GM23248 (cell line): ENCODE data around the gene CTAG1A. TPM values are rescaled to one million over a fixed set of nuclear protein-coding genes. Genes with fewer than 3 reads are reported as not detected.

Experiments
- DNase-seq: peaks from one replicate; pipeline ENCODE4 v3.0.0-alpha.2; 2015
- H2AFZ ChIP-seq: fragments of 200-600 bp; sonication (generic); 2 replicates; pipeline ENCODE4 v1.6.1; 2016; ENCODE audit warnings: antibody characterized with exemption
- H3F3A ChIP-seq: fragments of 200-600 bp; sonication (generic); 2 replicates; pipeline ENCODE4 v1.6.1; 2016; ENCODE audit warnings: mild to moderate bottlenecking, antibody characterized with exemption, mixed run types; ENCODE audit not compliant: insufficient read depth
- H3K27ac ChIP-seq: fragments of 200-600 bp; sonication (generic); 2 replicates; pipeline ENCODE4 v1.5.1; 2016; ENCODE audit warnings: mild to moderate bottlenecking
- H3K27me3 ChIP-seq: fragments of 200-600 bp; sonication (generic); replicated peaks from 2 replicates; pipeline ENCODE4 v1.6.1; 2016; ENCODE audit warnings: mild to moderate bottlenecking; ENCODE audit not compliant: insufficient read depth
- H3K36me3 ChIP-seq: fragments of 200-600 bp; sonication (generic); 2 replicates; pipeline ENCODE4 v1.6.1; 2016; ENCODE audit warnings: low read depth, mild to moderate bottlenecking
- H3K4me1 ChIP-seq: fragments of 200-600 bp; sonication (generic); 2 replicates; pipeline ENCODE4 v1.6.1; 2016; ENCODE audit warnings: mild to moderate bottlenecking; ENCODE audit not compliant: insufficient read depth
- H3K4me2 ChIP-seq: fragments of 200-600 bp; sonication (generic); one replicate; pipeline ENCODE4 v1.6.1; 2016; ENCODE audit warnings: mild to moderate bottlenecking; ENCODE audit not compliant: unreplicated experiment
- H3K4me3 ChIP-seq: fragments of 200-600 bp; sonication (generic); 2 replicates; pipeline ENCODE4 v1.5.1; 2016; ENCODE audit warnings: mild to moderate bottlenecking
- H3K79me2 ChIP-seq: fragments of 200-600 bp; sonication (generic); 2 replicates; pipeline ENCODE4 v1.6.1; 2016; ENCODE audit warnings: mild to moderate bottlenecking; ENCODE audit not compliant: insufficient read depth
- H3K9ac ChIP-seq: fragments of 200-600 bp; sonication (generic); 2 replicates; pipeline ENCODE4 v1.6.1; 2016; ENCODE audit warnings: mild to moderate bottlenecking
- H3K9me2 ChIP-seq: fragments of 200-600 bp; sonication (generic); 2 replicates; pipeline ENCODE4 v1.6.1; 2016; ENCODE audit warnings: mixed run types, mild to moderate bottlenecking, moderate library complexity; ENCODE audit not compliant: insufficient read depth
- H3K9me3 ChIP-seq: fragments of 200-600 bp; sonication (generic); one replicate; pipeline ENCODE4 v1.6.1; 2017; ENCODE audit warnings: low read depth
- H4K20me1 ChIP-seq: fragments of 200-600 bp; sonication (generic); 2 replicates; pipeline ENCODE4 v1.6.0; 2016; ENCODE audit not compliant: insufficient read depth
- EZH2 ChIP-seq: fragments of 200-600 bp; sonication (generic); IDR thresholded peaks from 2 replicates; pipeline ENCODE4 v1.6.1; 2018; ENCODE audit warnings: antibody characterized with exemption, mild to moderate bottlenecking; ENCODE audit not compliant: insufficient read depth, poor library complexity, severe bottlenecking
- EZH2phosphoT487 ChIP-seq: fragments of 200-600 bp; sonication (generic); IDR thresholded peaks from 2 replicates; pipeline ENCODE4 v1.6.1; 2018; ENCODE audit warnings: antibody characterized with exemption, moderate library complexity, mild to moderate bottlenecking, low read depth; ENCODE audit not compliant: insufficient read depth
- WGBS, 2 experiments: methylation state at CpG; one replicate each; pipeline ENCODE4 v1.1.6; 2015 to 2017; ENCODE audit warnings: low lambda C conversion rate in 2 of 2, low coverage in 1 of 2; ENCODE audit errors: missing lambda C conversion rate in 2 of 2; 5-methylcytosine and 5-hydroxymethylcytosine counted together
- in situ Hi-C: fragments of 300-500 bp; cut with MboI; formaldehyde crosslinking; loops from 2 replicates; pipeline ENCODE4 v1.15.0; 2020
- polyA plus RNA-seq: library from polyadenylated mRNA; unstranded; fragments of >200 nt; fragmentation: Nextera tagmentation; extraction: Ambion mirVana; gene quantifications from 2 replicates; pipeline ENCODE4 v1.2.1, GENCODE V29; 2016
- total RNA-seq: library from RNA; depleted of rRNA; stranded (reverse); fragments of >200 nt; shearing (Covaris generic); gene quantifications from 2 replicates; pipeline ENCODE4 v1.2.3, GENCODE V29; 2014

Gene CTAG1A
- total and polyA plus RNA-seq, 2 experiments from 2014 or later, result not detected

GRCh38 chrX:154597221-154597620 lies 12.3 kb downstream of the CTAG1A start:
- Histone ChIP-seq H2AFZ (no peak overlapping the region), H3K9me2 (no peaks in the 10 kb centered on the region), H3K27ac (no peak overlapping the region), H3K79me2 (no peaks in the 10 kb centered on the region), H3K4me1 (peaks cover 23% of the 10 kb centered on the region), H3K9me3 (no peaks in the 10 kb centered on the region), H4K20me1 (no peaks in the 10 kb centered on the region; the same call in 1 of the 2 replicates), H3K4me3 (no peak overlapping the region), H3K4me2 (no peak overlapping the region), H3K36me3 (no peaks in the 10 kb centered on the region), H3F3A (peaks cover 9% of the 10 kb centered on the region; the same call in 1 of the 2 replicates), H3K27me3 (no peaks in the 10 kb centered on the region), H3K9ac (no peak overlapping the region)
- no peak for TF ChIP-seq EZH2
- TF ChIP-seq EZH2phosphoT487, result no peak
- no peak for DNase-seq
- WGBS, 2 experiments, result 70 to 76% methylated on average over 7 to 11 of the region's 12 CpGs
- in situ Hi-C loops, result loop anchor here (25.0 kb wide), 1 partner anchor 240 kb away; the partner anchor contains the start of gene SMIM9

- H3K27ac ChIP-seq, result no peak overlapping the region
- H3K4me2 ChIP-seq, result no peak overlapping the region
- H3K9me2 ChIP-seq, result no peaks in the 10 kb centered on the region
- no peaks in the 10 kb centered on the region for H3K79me2 ChIP-seq
- 69% methylated on average over 6 to 8 of the region's 8 CpGs for WGBS, 2 experiments
- no peak overlapping the region for H3K4me3 ChIP-seq
- H3K4me1 ChIP-seq, result peaks cover 28% of the 10 kb centered on the region
- H4K20me1 ChIP-seq, result no peaks in the 10 kb centered on the region; the same call in 1 of the 2 replicates
- H3K36me3 ChIP-seq, result no peaks in the 10 kb centered on the region
- in situ Hi-C loops, result loop anchor here (25.0 kb wide), 1 partner anchor 239 kb away; the partner anchor contains the start of gene SMIM9
- H3K27me3 ChIP-seq, result no peaks in the 10 kb centered on the region
- no peak for TF ChIP-seq EZH2
- no peak for TF ChIP-seq EZH2phosphoT487
- H3K9ac ChIP-seq, result no peak overlapping the region
- no peaks in the 10 kb centered on the region for H3K9me3 ChIP-seq
- DNase-seq, result no peak
- H2AFZ ChIP-seq, result no peak overlapping the region
- peaks cover 10% of the 10 kb centered on the region; the same call in 1 of the 2 replicates for H3F3A ChIP-seq
Observed at GRCh38 chrX:154598656-154599055, 13.7 kb downstream of the CTAG1A start.

- Histone ChIP-seq H3K4me2 (no peak overlapping the region), H3F3A (peaks cover 17% of the 10 kb centered on the region; the same call in 1 of the 2 replicates), H4K20me1 (no peaks in the 10 kb centered on the region; the same call in 1 of the 2 replicates), H3K4me3 (no peak overlapping the region), H3K9me2 (no peaks in the 10 kb centered on the region), H3K9ac (no peak overlapping the region), H3K36me3 (no peaks in the 10 kb centered on the region), H3K4me1 (peaks cover 37% of the 10 kb centered on the region), H3K79me2 (no peaks in the 10 kb centered on the region), H3K9me3 (no peaks in the 10 kb centered on the region), H2AFZ (no peak overlapping the region), H3K27ac (no peak overlapping the region), H3K27me3 (no peaks in the 10 kb centered on the region)
- TF ChIP-seq EZH2, result no peak
- TF ChIP-seq EZH2phosphoT487, result no peak
- 96 to 98% methylated on average over 7 to 14 of the region's 14 CpGs for WGBS, 2 experiments
- in situ Hi-C loops, result loop anchor here (25.0 kb wide), 1 partner anchor 238 kb away; the partner anchor contains the start of gene SMIM9
- no peak for DNase-seq
Observed at GRCh38 chrX:154599531-154599930, 14.6 kb downstream of the CTAG1A start.

- TF ChIP-seq EZH2phosphoT487 (no peak), EZH2 (no peak)
- Histone ChIP-seq H3K4me3 (no peak overlapping the region), H3K9me2 (no peaks in the 10 kb centered on the region), H3K4me2 (no peak overlapping the region), H3K79me2 (no peaks in the 10 kb centered on the region), H3K9ac (no peak overlapping the region), H3K27me3 (no peaks in the 10 kb centered on the region), H2AFZ (no peak overlapping the region), H3K36me3 (no peaks in the 10 kb centered on the region), H3F3A (peaks cover 12% of the 10 kb centered on the region; the same call in 1 of the 2 replicates), H3K27ac (peak overlapping the region; percentile 39; the same call in 1 of the 2 replicates), H3K9me3 (no peaks in the 10 kb centered on the region), H3K4me1 (peaks cover 29% of the 10 kb centered on the region), H4K20me1 (no peaks in the 10 kb centered on the region; the same call in 1 of the 2 replicates)
- WGBS, 2 experiments, result 77 to 81% methylated on average over 12 to 13 of the region's 15 CpGs
- peak; percentile 44 for DNase-seq
- in situ Hi-C loops, result no loop called here
Observed at GRCh38 chrX:154600759-154601374, 15.9 kb downstream of the CTAG1A start.
